Nephron progenitor cell (in vitro differentiated cells): ENCODE data around the gene APOL5.

Experiments used
- DNase-seq: peaks from one replicate; pipeline ENCODE4 v3.0.0; 2021
- H3K27ac Mint-ChIP-seq: 2 replicates; pipeline ENCODE4 v1.8.0; 2021; ENCODE audit warnings: mild to moderate bottlenecking, moderate library complexity, mixed read lengths
- H3K27me3 Mint-ChIP-seq: 2 replicates; pipeline ENCODE4 v1.8.0; 2021; ENCODE audit warnings: mild to moderate bottlenecking, low read depth, mixed read lengths; ENCODE audit not compliant: poor library complexity
- H3K36me3 Mint-ChIP-seq: 2 replicates; pipeline ENCODE4 v1.8.0; 2021; ENCODE audit warnings: low read depth, mixed read lengths
- H3K4me1 Mint-ChIP-seq: 2 replicates; pipeline ENCODE4 v1.8.0; 2021; ENCODE audit warnings: mixed read lengths
- H3K4me3 Mint-ChIP-seq: 2 replicates; pipeline ENCODE4 v1.8.0; 2021; ENCODE audit warnings: mild to moderate bottlenecking, moderate library complexity, mixed read lengths
- H3K9me3 Mint-ChIP-seq: 2 replicates; pipeline ENCODE4 v1.8.0; 2021; ENCODE audit warnings: mild to moderate bottlenecking, moderate library complexity, mixed read lengths
- CTCF ChIP-seq: fragments of 200-600 bp; sonication (generic); IDR thresholded peaks from 2 replicates; pipeline ENCODE4 v1.5.0; 2021; ENCODE audit warnings: antibody characterized with exemption

The APOL5 gene

GRCh38 chr22:35749808-35750207 is 32.1 kb downstream of the APOL5 start:
- Mint-ChIP-seq H3K9me3 (no peaks in the 10 kb centered on the region), H3K4me1 (peaks cover 41% of the 10 kb centered on the region), H3K27ac (peak overlapping the region; percentile 36), H3K4me3 (no peak overlapping the region), H3K36me3 (peaks cover 35% of the 10 kb centered on the region), H3K27me3 (peaks cover 3% of the 10 kb centered on the region)
- no peak for DNase-seq
- TF ChIP-seq CTCF: no peak

- Mint-ChIP-seq H3K4me3 (no peak overlapping the region), H3K36me3 (peaks cover 38% of the 10 kb centered on the region), H3K4me1 (peaks cover 41% of the 10 kb centered on the region), H3K27me3 (peaks cover 3% of the 10 kb centered on the region), H3K27ac (peak overlapping the region; percentile 32), H3K9me3 (no peaks in the 10 kb centered on the region)
- TF ChIP-seq CTCF: no peak
- DNase-seq: no peak
These were observed 34.6 kb downstream of the APOL5 start for GRCh38 chr22:35752006-35752862.

- peak overlapping the region; percentile 32 for H3K27ac Mint-ChIP-seq
- DNase-seq: no peak
- no peak for TF ChIP-seq CTCF
These were observed 35.2 kb downstream of the APOL5 start for GRCh38 chr22:35752863-35753189.

GRCh38 chr22:35754761-35755160 is 37.1 kb downstream of the APOL5 start:
- peaks cover 55% of the 10 kb centered on the region for H3K36me3 Mint-ChIP-seq

More at GRCh38 chr22:35752863-35753189, 35.2 kb downstream of the APOL5 start:
- peaks cover 43% of the 10 kb centered on the region for H3K36me3 Mint-ChIP-seq
- no peaks in the 10 kb centered on the region for H3K9me3 Mint-ChIP-seq
- peaks cover 3% of the 10 kb centered on the region for H3K27me3 Mint-ChIP-seq
- no peak overlapping the region for H3K4me3 Mint-ChIP-seq
- peaks cover 41% of the 10 kb centered on the region for H3K4me1 Mint-ChIP-seq

GRCh38 chr22:35756722-35757121 is 39.0 kb downstream of the APOL5 start:
- Mint-ChIP-seq H3K4me1 (peaks cover 14% of the 10 kb centered on the region), H3K36me3 (peaks cover 75% of the 10 kb centered on the region), H3K27me3 (peaks cover 3% of the 10 kb centered on the region), H3K27ac (no peak overlapping the region), H3K9me3 (no peaks in the 10 kb centered on the region), H3K4me3 (no peak overlapping the region)
- no peak for TF ChIP-seq CTCF
- no peak for DNase-seq

More at GRCh38 chr22:35754761-35755160, 37.1 kb downstream of the APOL5 start:
- Mint-ChIP-seq H3K27me3 (peaks cover 3% of the 10 kb centered on the region), H3K4me3 (no peak overlapping the region), H3K4me1 (peaks cover 30% of the 10 kb centered on the region), H3K27ac (no peak overlapping the region), H3K9me3 (no peaks in the 10 kb centered on the region)
- no peak for TF ChIP-seq CTCF
- DNase-seq: no peak

- Mint-ChIP-seq H3K27me3 (peaks cover 3% of the 10 kb centered on the region), H3K9me3 (no peaks in the 10 kb centered on the region), H3K4me1 (peaks cover 1% of the 10 kb centered on the region), H3K27ac (no peak overlapping the region), H3K36me3 (peaks cover 71% of the 10 kb centered on the region), H3K4me3 (no peak overlapping the region)
- TF ChIP-seq CTCF: no peak
- no peak for DNase-seq
These were observed 40.7 kb downstream of the APOL5 start for GRCh38 chr22:35758394-35758793.
